Measurements from ENCODE around the gene CTSC.

- no peak for TF ChIP-seq CTCF (IDR thresholded peaks at IDR 0.05)
- no peak for TF ChIP-seq NRF1 (IDR thresholded peaks at IDR 0.05; ENCODE audit: low read depth, low read length)
- TF ChIP-seq, protein P1, sequence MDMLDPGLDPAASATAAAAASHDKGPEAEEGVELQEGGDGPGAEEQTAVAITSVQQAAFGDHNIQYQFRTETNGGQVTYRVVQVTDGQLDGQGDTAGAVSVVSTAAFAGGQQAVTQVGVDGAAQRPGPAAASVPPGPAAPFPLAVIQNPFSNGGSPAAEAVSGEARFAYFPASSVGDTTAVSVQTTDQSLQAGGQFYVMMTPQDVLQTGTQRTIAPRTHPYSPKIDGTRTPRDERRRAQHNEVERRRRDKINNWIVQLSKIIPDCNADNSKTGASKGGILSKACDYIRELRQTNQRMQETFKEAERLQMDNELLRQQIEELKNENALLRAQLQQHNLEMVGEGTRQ (IDR thresholded peaks at IDR 0.05; ENCODE audit: borderline replicate concordance, low read depth, low read length) = no peak
- TF ChIP-seq YY1 (IDR thresholded peaks at IDR 0.05; ENCODE audit: low read depth) = no peak
- no peak; the same call in 1 of the 2 replicates for TF ChIP-seq POLR2AphosphoS5 (IDR thresholded peaks at IDR 0.05; ENCODE audit: low read depth, low read length)
- no peak for TF ChIP-seq GABPA (IDR thresholded peaks at IDR 0.05; ENCODE audit: low read depth)
- no peak for TF ChIP-seq RAD21 (IDR thresholded peaks at IDR 0.05; ENCODE audit: low read length)
- TF ChIP-seq RFX5 (IDR thresholded peaks at IDR 0.05; ENCODE audit: low read length) = no peak
- TF ChIP-seq CHD2 (IDR thresholded peaks at IDR 0.05; ENCODE audit: low read length, partially characterized antibody) = no peak
- TF ChIP-seq EZH2phosphoT487 (IDR thresholded peaks at IDR 0.05; ENCODE audit: borderline replicate concordance, low read depth) = no peak
- TF ChIP-seq ZBTB33 (IDR thresholded peaks at IDR 0.05; ENCODE audit: borderline replicate concordance, low read depth) = no peak
- peak; percentile 58 for TF ChIP-seq JUND (IDR thresholded peaks at IDR 0.05)
- no peak for TF ChIP-seq SMC3 (IDR thresholded peaks at IDR 0.05; ENCODE audit: low read depth, low read length)
These were observed 46.6 kb upstream of the CTSC start for GRCh38 chr11:88384004-88384668.
